ENCODE data around the gene JAK1. TPM values are rescaled to one million over a fixed set of nuclear protein-coding genes. Genes with fewer than 3 reads are reported as not detected.
"Not testable (repeated sequence)": the region's sequence is repeated elsewhere in the genome, so short reads cannot be mapped to it uniquely, and the experiment has no call there.

The JAK1 gene
- total RNA-seq, 1 donor from 2014 or later, result 116 TPM

- no peak for DNase-seq (ENCODE audit: low spot score)
Observed at GRCh38 chr1:64950284-64950809, 16.0 kb downstream of the JAK1 start.

- DNase-seq (ENCODE audit: low spot score), result no peak
Observed at GRCh38 chr1:64948905-64949833, 17.2 kb downstream of the JAK1 start.

- no peak for DNase-seq (ENCODE audit: low spot score)
Observed at GRCh38 chr1:64948216-64948615, 18.1 kb downstream of the JAK1 start.

- no peak for DNase-seq (ENCODE audit: low spot score)
Observed at GRCh38 chr1:64946916-64947315, 19.4 kb downstream of the JAK1 start.

- no peak for DNase-seq (ENCODE audit: low spot score)
Observed at GRCh38 chr1:64944913-64945312, 21.4 kb downstream of the JAK1 start.

GRCh38 chr1:64942675-64943074 is 23.7 kb downstream of the JAK1 start:
- DNase-seq (ENCODE audit: low spot score), result no peak

GRCh38 chr1:64942118-64942517 is 24.2 kb downstream of the JAK1 start:
- DNase-seq (ENCODE audit: low spot score), result no peak

- DNase-seq (ENCODE audit: low spot score), result no peak
Observed at GRCh38 chr1:64941461-64942117, 24.8 kb downstream of the JAK1 start.

GRCh38 chr1:64940025-64940424 is 26.3 kb downstream of the JAK1 start:
- DNase-seq (ENCODE audit: low spot score), result no peak

GRCh38 chr1:64938991-64939390 is 27.4 kb downstream of the JAK1 start:
- DNase-seq (ENCODE audit: low spot score), result no peak

- no peak for DNase-seq (ENCODE audit: low spot score)
Observed at GRCh38 chr1:64936956-64937355, 29.4 kb downstream of the JAK1 start.

- no peak for DNase-seq (ENCODE audit: low spot score)
Observed at GRCh38 chr1:64935551-64936155, 30.7 kb downstream of the JAK1 start.

- no peak for DNase-seq (ENCODE audit: low spot score)
Observed at GRCh38 chr1:64934878-64935275, 31.5 kb downstream of the JAK1 start.

- DNase-seq (ENCODE audit: low spot score), result no peak
Observed at GRCh38 chr1:64934115-64934877, 32.1 kb downstream of the JAK1 start.

GRCh38 chr1:64933296-64934070 is 32.9 kb downstream of the JAK1 start:
- DNase-seq (ENCODE audit: low spot score), result peak; percentile 43

GRCh38 chr1:64932962-64933295 is 33.4 kb downstream of the JAK1 start:
- no peak for DNase-seq (ENCODE audit: low spot score)

- DNase-seq (ENCODE audit: low spot score), result not testable (repeated sequence)
Observed at GRCh38 chr1:64930640-64931039, 35.7 kb downstream of the JAK1 start.

GRCh38 chr1:64929221-64929620 is 37.1 kb downstream of the JAK1 start:
- no peak for DNase-seq (ENCODE audit: low spot score)

- no peak for DNase-seq (ENCODE audit: low spot score)
Observed at GRCh38 chr1:64928325-64928724, 38.0 kb downstream of the JAK1 start.

GRCh38 chr1:64925594-64925993 is 40.8 kb downstream of the JAK1 start:
- DNase-seq (ENCODE audit: low spot score), result no peak

- DNase-seq (ENCODE audit: low spot score), result no peak
Observed at GRCh38 chr1:64923294-64923718, 43.0 kb downstream of the JAK1 start.
